Activated CD8-positive, alpha-beta T cell treated with anti-CD3 and anti-CD28 coated beads, Interleukin-2, amount 10 ng/mL, durations not matched to agents 7 days and 5 days (primary cell): Measurements from ENCODE around the gene HOXB6. TPM values are rescaled to one million over a fixed set of nuclear protein-coding genes. Genes with fewer than 3 reads are reported as not detected.

Source experiments
- ATAC-seq: fragments of 150-1000 bp; cut with Tn5 transposase; one replicate; pipeline ENCODE4 v1.10.0; 2021; ENCODE audit warnings: moderate library complexity
- CTCF ChIA-PET: fragments of 350-600 bp; sonication (Branson Sonifier 250); formaldehyde crosslinking; loops from one replicate; lab custom pipeline; 2021; ENCODE audit warnings: antibody characterized with exemption; lab: Charles Lee
- POLR2A ChIA-PET: fragments of 350-600 bp; sonication (Branson Sonifier 250); formaldehyde crosslinking; loops from one replicate; lab custom pipeline; 2021; ENCODE audit warnings: antibody characterized with exemption; lab: Charles Lee
- DNase-seq: peaks from one replicate; pipeline ENCODE4 v3.0.0-alpha.2; 2020
- H3K27ac Mint-ChIP-seq: one replicate; pipeline ENCODE4 v1.8.0; 2021; ENCODE audit warnings: mild to moderate bottlenecking, mixed read lengths
- H3K27me3 Mint-ChIP-seq: one replicate; pipeline ENCODE4 v1.8.0; 2021; ENCODE audit warnings: low read depth, mixed read lengths
- H3K36me3 Mint-ChIP-seq: one replicate; pipeline ENCODE4 v1.8.0; 2021; ENCODE audit warnings: low read depth, mixed read lengths
- H3K4me1 Mint-ChIP-seq: one replicate; pipeline ENCODE4 v1.8.0; 2021; ENCODE audit warnings: low read depth, mixed read lengths
- H3K4me3 Mint-ChIP-seq: one replicate; pipeline ENCODE4 v1.8.0; 2021; ENCODE audit warnings: mild to moderate bottlenecking, mixed read lengths
- H3K9me3 Mint-ChIP-seq: one replicate; pipeline ENCODE4 v1.8.0; 2022; ENCODE audit warnings: mixed read lengths; ENCODE audit not compliant: insufficient read depth
- total RNA-seq, 2 experiments: library from RNA; stranded (reverse); gene quantifications; one replicate each; pipeline ENCODE4 v1.2.3, GENCODE V29; 2021

HOXB6 gene
- total RNA-seq, 2 experiments from 2014 or later, result not detected

GRCh38 chr17:48603959-48604769, 622 bp downstream of the HOXB6 start:
- CTCF ChIA-PET, result interaction anchor here (1.1 kb wide), 1 partner anchor 226 kb away, joined by 3 read pairs; no protein-coding TSS in a partner anchor
- H3K27me3 Mint-ChIP-seq, result peaks cover 80% of the 10 kb centered on the region
- POLR2A ChIA-PET, result interaction anchor here (0.6 to 0.7 kb wide), 2 partner anchors 12 to 577 kb away, joined by 3 read pairs; no protein-coding TSS in a partner anchor
- ATAC-seq (no peak), DNase-seq (no peak)
- no peak overlapping the region for H3K4me3 Mint-ChIP-seq
- no peaks in the 10 kb centered on the region for H3K9me3 Mint-ChIP-seq
- H3K36me3 Mint-ChIP-seq, result no peaks in the 10 kb centered on the region
- H3K4me1 Mint-ChIP-seq, result peaks cover 37% of the 10 kb centered on the region
- no peak overlapping the region for H3K27ac Mint-ChIP-seq

- ChIA-PET CTCF (interaction anchor here (0.7 to 2.3 kb wide), 13 partner anchors 8 to 584 kb away, joined by 3 to 8 read pairs (median 4); no protein-coding TSS in a partner anchor), POLR2A (interaction anchor here (0.5 kb wide), 1 partner anchor 374 kb away, joined by 3 read pairs; no protein-coding TSS in a partner anchor)
- ATAC-seq (no peak), DNase-seq (no peak)
- peaks cover 52% of the 10 kb centered on the region for H3K4me1 Mint-ChIP-seq
- H3K36me3 Mint-ChIP-seq, result no peaks in the 10 kb centered on the region
- no peak overlapping the region for H3K27ac Mint-ChIP-seq
- peaks cover 84% of the 10 kb centered on the region for H3K27me3 Mint-ChIP-seq
- no peaks in the 10 kb centered on the region for H3K9me3 Mint-ChIP-seq
- H3K4me3 Mint-ChIP-seq, result peak overlapping the region; percentile 34
These were observed 3.0 kb downstream of the HOXB6 start for GRCh38 chr17:48601539-48602425.

DNA sequence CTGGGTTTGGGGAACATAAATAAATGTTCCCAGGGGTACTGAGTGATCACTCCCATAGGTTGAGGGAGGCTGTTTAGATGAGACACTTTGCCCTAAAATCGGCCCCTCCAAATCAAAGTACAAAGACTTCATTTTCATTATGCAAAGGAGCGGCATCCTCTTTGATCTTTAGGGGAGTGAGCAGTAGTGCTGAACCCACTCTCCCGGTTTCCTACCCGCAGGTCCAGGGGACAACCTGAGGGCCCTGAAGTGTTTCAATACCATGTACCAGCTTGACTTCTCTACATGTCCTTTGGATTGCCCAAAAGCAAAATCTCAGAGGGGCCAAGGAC, 3.6 kb downstream of the HOXB6 start:
- Mint-ChIP-seq H3K4me3 (no peak overlapping the region), H3K36me3 (no peaks in the 10 kb centered on the region), H3K27ac (no peak overlapping the region), H3K27me3 (peaks cover 86% of the 10 kb centered on the region), H3K4me1 (peaks cover 59% of the 10 kb centered on the region), H3K9me3 (no peaks in the 10 kb centered on the region)
- no peak for DNase-seq
- CTCF ChIA-PET, result interaction anchor here (0.9 to 2.3 kb wide), 12 partner anchors 9 to 584 kb away, joined by 3 to 8 read pairs (median 4); no protein-coding TSS in a partner anchor
- ATAC-seq, result no peak
- POLR2A ChIA-PET, result interaction anchor here (0.5 kb wide), 1 partner anchor 374 kb away, joined by 3 read pairs; no protein-coding TSS in a partner anchor

DNA sequence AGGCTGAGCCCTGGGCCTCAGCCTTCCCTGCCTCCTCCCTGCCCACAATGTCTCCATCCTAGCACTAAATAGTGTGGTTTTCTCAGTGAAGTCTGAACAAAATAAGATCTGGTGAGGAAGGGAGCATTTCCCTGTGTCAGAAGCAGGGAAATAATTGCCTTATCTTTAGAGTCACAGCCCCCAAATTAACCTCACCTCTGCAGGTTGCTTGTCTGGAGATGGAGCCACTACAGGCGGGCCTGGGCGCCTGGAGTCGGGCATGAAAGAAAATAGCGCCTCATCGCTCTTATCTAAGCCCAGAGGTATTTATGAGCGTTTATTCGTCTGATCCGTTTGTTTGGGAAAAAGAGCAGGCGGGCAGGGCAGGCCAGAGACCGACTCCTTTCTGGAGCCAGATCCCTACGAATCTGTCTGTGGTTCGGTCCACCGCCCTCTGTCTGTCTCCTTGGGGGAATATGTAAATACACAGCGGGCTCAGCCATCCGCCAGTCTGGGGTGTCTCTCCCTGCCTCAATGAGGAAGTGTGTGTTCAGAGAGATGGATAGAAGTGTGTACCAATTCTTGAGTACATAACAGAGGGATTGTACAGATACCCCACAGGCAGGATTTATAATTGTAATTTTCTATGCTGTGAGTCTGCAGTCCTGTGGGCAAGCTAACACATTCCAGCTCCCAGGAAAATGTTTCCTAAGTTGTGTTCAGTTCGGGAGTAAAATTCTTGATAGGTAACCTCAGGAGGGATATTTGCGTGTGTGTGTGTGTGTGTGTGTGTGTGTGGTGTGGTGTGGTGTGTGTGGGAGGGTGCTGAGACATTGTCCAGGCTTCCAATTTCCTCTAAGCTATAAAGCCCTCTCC, 4.3 kb downstream of the HOXB6 start:
- H3K27ac Mint-ChIP-seq, result no peak overlapping the region
- H3K9me3 Mint-ChIP-seq, result no peaks in the 10 kb centered on the region
- H3K36me3 Mint-ChIP-seq, result no peaks in the 10 kb centered on the region
- H3K4me3 Mint-ChIP-seq, result no peak overlapping the region
- DNase-seq, result no peak
- peaks cover 89% of the 10 kb centered on the region for H3K27me3 Mint-ChIP-seq
- peaks cover 59% of the 10 kb centered on the region for H3K4me1 Mint-ChIP-seq
- ChIA-PET CTCF (interaction anchor here (0.9 to 2.3 kb wide), 11 partner anchors 8 to 583 kb away, joined by 3 to 8 read pairs (median 4); no protein-coding TSS in a partner anchor), POLR2A (interaction anchor here (0.5 kb wide), 1 partner anchor 373 kb away, joined by 3 read pairs; no protein-coding TSS in a partner anchor)
- ATAC-seq, result no peak

DNA sequence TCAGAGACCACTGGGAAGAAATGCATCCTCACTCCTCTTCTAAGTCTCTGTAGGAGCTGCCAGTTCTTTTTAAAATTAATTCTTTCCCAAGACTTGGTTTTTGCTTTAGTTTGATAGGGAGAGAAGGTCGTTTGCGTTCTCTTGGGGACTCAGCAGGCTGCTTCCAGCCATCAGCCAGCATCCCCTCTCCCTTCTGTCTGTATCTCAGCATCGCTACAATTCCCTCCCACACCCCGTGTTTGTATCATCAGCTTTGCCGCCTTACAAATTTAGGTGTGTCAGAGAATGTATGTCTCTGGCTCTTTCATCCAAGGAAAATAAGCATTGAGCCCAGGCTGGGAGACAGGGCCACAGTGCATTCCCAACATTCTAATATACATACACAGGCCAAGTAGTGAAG, 5.4 kb downstream of the HOXB6 start:
- Mint-ChIP-seq H3K36me3 (no peaks in the 10 kb centered on the region), H3K4me1 (peaks cover 54% of the 10 kb centered on the region), H3K4me3 (no peak overlapping the region), H3K27ac (no peak overlapping the region), H3K27me3 (peaks cover 86% of the 10 kb centered on the region), H3K9me3 (no peaks in the 10 kb centered on the region)
- ChIA-PET POLR2A (no interaction called here), CTCF (interaction anchor here (1.5 to 1.9 kb wide), 2 partner anchors 10 to 11 kb away, joined by 4 read pairs; no protein-coding TSS in a partner anchor)
- DNase-seq (no peak), ATAC-seq (no peak)

DNA sequence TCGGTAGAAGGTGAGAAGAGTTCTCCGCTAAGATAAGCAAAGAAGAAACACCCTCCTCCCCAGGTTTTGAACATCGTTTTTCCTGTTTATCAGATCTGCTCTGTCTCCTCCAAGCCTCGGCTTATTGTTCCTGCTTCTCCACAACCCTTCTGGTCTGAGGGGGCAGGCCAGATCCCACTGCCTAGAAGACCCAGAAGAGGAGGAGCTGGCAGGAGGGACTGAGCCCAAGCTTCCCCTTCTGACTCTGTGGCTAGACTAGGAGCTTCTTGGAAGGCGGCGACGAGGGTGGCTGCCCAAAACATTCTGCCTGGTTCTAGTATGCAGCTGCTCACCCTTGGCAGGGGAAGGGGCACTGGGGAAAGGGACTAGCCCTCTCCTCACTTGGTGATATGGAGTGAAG, 6.0 kb downstream of the HOXB6 start:
- ATAC-seq (no peak), DNase-seq (no peak)
- ChIA-PET POLR2A (no interaction called here), CTCF (interaction anchor here (1.1 to 1.9 kb wide), 4 partner anchors 10 to 291 kb away, joined by 3 to 4 read pairs (median 4); no protein-coding TSS in a partner anchor)
- H3K27ac Mint-ChIP-seq, result no peak overlapping the region
- peaks cover 83% of the 10 kb centered on the region for H3K27me3 Mint-ChIP-seq
- H3K4me1 Mint-ChIP-seq, result peaks cover 53% of the 10 kb centered on the region
- H3K9me3 Mint-ChIP-seq, result no peaks in the 10 kb centered on the region
- H3K36me3 Mint-ChIP-seq, result no peaks in the 10 kb centered on the region
- H3K4me3 Mint-ChIP-seq, result peak overlapping the region; percentile 71

DNA sequence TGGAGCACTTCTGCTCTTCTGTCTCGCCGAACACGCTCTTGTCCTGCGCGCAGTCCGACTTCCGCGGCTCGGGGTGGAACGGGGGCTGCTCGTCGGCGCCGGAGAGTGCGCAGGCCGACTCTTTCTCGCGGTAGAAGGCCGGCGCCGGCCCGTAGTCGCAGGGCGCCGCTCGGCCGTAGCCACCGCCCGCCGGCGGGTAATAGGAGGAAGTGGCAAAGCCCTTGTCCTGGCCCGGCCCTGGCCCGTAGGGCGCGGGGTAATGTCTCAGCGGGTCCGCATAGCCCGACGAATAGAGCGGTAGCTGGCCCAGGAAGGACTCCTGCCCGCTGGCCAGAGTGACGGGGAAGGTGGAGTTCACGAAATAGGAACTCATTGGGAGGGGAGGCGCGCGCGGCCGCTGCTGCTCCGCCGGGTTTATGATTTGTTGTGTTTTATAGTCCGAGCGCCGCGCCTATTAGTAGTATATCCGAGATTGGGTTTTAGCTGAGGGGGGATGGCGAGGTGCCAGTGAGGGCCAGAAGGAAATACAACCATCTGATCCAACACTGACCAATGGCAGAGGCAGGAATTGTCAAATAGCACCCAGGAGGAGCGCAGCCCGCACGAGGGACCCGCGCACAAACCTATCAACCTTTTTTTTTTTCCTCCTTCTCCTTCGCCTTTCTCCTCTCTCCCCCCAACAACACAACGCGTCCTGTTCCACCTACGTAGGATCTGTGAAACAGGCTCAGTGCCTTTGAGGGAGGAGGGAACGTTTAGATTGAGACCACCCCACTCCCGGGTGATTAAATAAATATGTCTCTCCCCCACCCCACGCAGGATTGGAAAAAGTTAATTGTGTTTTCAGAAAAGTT, 6.8 kb downstream of the HOXB6 start:
- peak; percentile 47 for ATAC-seq
- Mint-ChIP-seq H3K4me1 (peaks cover 53% of the 10 kb centered on the region), H3K27ac (no peak overlapping the region), H3K27me3 (peaks cover 80% of the 10 kb centered on the region), H3K36me3 (no peaks in the 10 kb centered on the region), H3K9me3 (no peaks in the 10 kb centered on the region), H3K4me3 (peak overlapping the region; percentile 71)
- DNase-seq, result peak; percentile 54
- ChIA-PET CTCF (interaction anchor here (1.1 to 1.9 kb wide), 4 partner anchors 9 to 290 kb away, joined by 3 to 4 read pairs (median 4); no protein-coding TSS in a partner anchor), POLR2A (no interaction called here)

- DNase-seq (no peak), ATAC-seq (no peak)
- ChIA-PET CTCF (interaction anchor here (1.4 to 1.6 kb wide), 2 partner anchors 289 to 338 kb away, joined by 3 to 5 read pairs; no protein-coding TSS in a partner anchor), POLR2A (no interaction called here)
- Mint-ChIP-seq H3K36me3 (no peaks in the 10 kb centered on the region), H3K27ac (no peak overlapping the region), H3K27me3 (peaks cover 80% of the 10 kb centered on the region), H3K4me1 (peaks cover 54% of the 10 kb centered on the region), H3K4me3 (peak overlapping the region; percentile 71), H3K9me3 (no peaks in the 10 kb centered on the region)
These were observed 7.3 kb downstream of the HOXB6 start for GRCh38 chr17:48597528-48597777.

- DNase-seq (no peak), ATAC-seq (no peak)
- H3K4me3 Mint-ChIP-seq, result peak overlapping the region; percentile 71
- ChIA-PET CTCF (interaction anchor here (0.8 to 1.6 kb wide), 4 partner anchors 21 to 377 kb away, joined by 3 to 5 read pairs (median 3); no protein-coding TSS in a partner anchor), POLR2A (interaction anchor here (0.6 kb wide), 1 partner anchor 11 kb away, joined by 3 read pairs; no protein-coding TSS in a partner anchor)
- no peaks in the 10 kb centered on the region for H3K36me3 Mint-ChIP-seq
- H3K4me1 Mint-ChIP-seq, result peaks cover 50% of the 10 kb centered on the region
- peaks cover 78% of the 10 kb centered on the region for H3K27me3 Mint-ChIP-seq
- no peaks in the 10 kb centered on the region for H3K9me3 Mint-ChIP-seq
- H3K27ac Mint-ChIP-seq, result no peak overlapping the region
These were observed 7.9 kb downstream of the HOXB6 start for GRCh38 chr17:48596735-48597527.
